HG03342 (cell line): ENCODE data around the gene HES4.
A peak's percentile ranks its signal among the peaks of the same experiment; 100 is the strongest.

ENCODE experiments used
- ATAC-seq: cut with Tn5 transposase; IDR thresholded peaks from one replicate; pipeline ENCODE4 v1.9.1; 2021; ENCODE audit warnings: mild to moderate bottlenecking, moderate library complexity; ENCODE audit not compliant: unreplicated experiment

Gene HES4

GRCh38 chr1:969260-969855 is 30.5 kb downstream of the HES4 start:
- no peak for ATAC-seq

- ATAC-seq: no peak
Measured at GRCh38 chr1:967466-968343, 32.2 kb downstream of the HES4 start.

GRCh38 chr1:966704-967300 is 33.1 kb downstream of the HES4 start:
- ATAC-seq: peak; percentile 48

GRCh38 chr1:966135-966703 is 33.7 kb downstream of the HES4 start, which contains the start of gene PLEKHN1:
Gene PLEKHN1, plus strand, starts transcription at chr1:966482. Its CDS starts 50 bp downstream, at chr1:966532.
- ATAC-seq: peak; percentile 15

- ATAC-seq: no peak
Measured at GRCh38 chr1:965526-966134, 34.3 kb downstream of the HES4 start.

GRCh38 chr1:964691-965525 is 35.0 kb downstream of the HES4 start:
- ATAC-seq: no peak

GRCh38 chr1:963746-964525 is 36.0 kb downstream of the HES4 start:
- no peak for ATAC-seq

- ATAC-seq: no peak
Measured at GRCh38 chr1:963301-963651, 36.6 kb downstream of the HES4 start.

- no peak for ATAC-seq
Measured at GRCh38 chr1:962381-963300, 37.3 kb downstream of the HES4 start.

- no peak for ATAC-seq
Measured at GRCh38 chr1:961132-961669, 38.7 kb downstream of the HES4 start.

- ATAC-seq: peak; percentile 39
Measured at GRCh38 chr1:960363-961131, 39.4 kb downstream of the HES4 start, which contains the start of gene KLHL17. Gene KLHL17, plus strand, starts transcription at chr1:960584. Its CDS starts 110 bp downstream, at chr1:960694.

- no peak for ATAC-seq
Measured at GRCh38 chr1:959731-960362, 40.0 kb downstream of the HES4 start.

GRCh38 chr1:958823-959730 is 40.8 kb downstream of the HES4 start, which contains the start of gene NOC2L:
Gene NOC2L, minus strand, starts transcription at chr1:959256. Its CDS starts 16 bp downstream, at chr1:959240.
- peak; percentile 59 for ATAC-seq

GRCh38 chr1:956636-957035 is 43.3 kb downstream of the HES4 start:
- ATAC-seq: no peak

GRCh38 chr1:955474-955873 is 44.4 kb downstream of the HES4 start:
- ATAC-seq: no peak

- no peak for ATAC-seq
Measured at GRCh38 chr1:954927-955326, 45.0 kb downstream of the HES4 start.
